HepG2 (cell line): ENCODE measurements around the gene BBS4. TPM values are rescaled to one million over a fixed set of nuclear protein-coding genes. Genes with fewer than 3 reads are reported as not detected.

Experiments used
- ATAC-seq: fragments of 200-7000 bp; cut with Tn5 transposase; 3 replicates; pipeline ENCODE4 v1.9.1; 2020; ENCODE audit warnings: mild to moderate bottlenecking, moderate library complexity
- BruUV-seq: library from RNA; stranded (reverse); fragments of 400-500 nt; replicated peaks from 2 replicates; lab custom pipeline; 2021; lab: Mats Ljungman, UMichigan
- CTCF ChIA-PET: fragments of 300-600 bp; formaldehyde crosslinking; extraction: SDS; loops from one replicate; lab custom pipeline; 2021; ENCODE audit warnings: low total read pairs, inconsistent platforms, low intra/inter-chr PET ratio; lab: Yijun Ruan, JAX
- POLR2A ChIA-PET: fragments of 350-600 bp; sonication (Branson Sonifier 250); formaldehyde crosslinking; loops from one replicate; lab custom pipeline; 2020; ENCODE audit warnings: antibody characterized with exemption, inconsistent platforms; lab: Yijun Ruan, JAX
- DNase-seq: peaks from one replicate; pipeline ENCODE4 v3.0.0-alpha.2; 2015; ENCODE audit warnings: low spot score
- FAIRE-seq: peaks from 3 replicates; lab custom pipeline; 2011; peaks lifted over from hg19 to GRCh38; lab: Jason Lieb, UNC
- H2AFZ ChIP-seq: one replicate; pipeline ENCODE4 v1.6.1; 2011; ENCODE audit warnings: low read length, inconsistent platforms
- H3K27ac ChIP-seq: fragments of 300-600 bp; 3 replicates; pipeline ENCODE4 v1.8.0; 2011; ENCODE audit warnings: mixed run types, mild to moderate bottlenecking, mixed read lengths, low read length, inconsistent platforms; ENCODE audit not compliant: insufficient read depth; ENCODE audit errors: extremely low read length
- H3K27me3 ChIP-seq, 2 experiments: fragments of 200-600 bp in 1 of 2; 2 replicates in 1 of 2; 3 replicates in 1 of 2; pipeline versions ENCODE4 v1.6.0 to v1.8.0; 2011; ENCODE audit warnings: low read length in 2 of 2, mild to moderate bottlenecking in 2 of 2, moderate library complexity in 2 of 2, inconsistent platforms in 1 of 2; ENCODE audit not compliant: insufficient read depth in 2 of 2, control insufficient read depth in 1 of 2
- H3K36me3 ChIP-seq, 2 experiments: fragments of 200-600 bp in 1 of 2; replicated peaks in 1 of 2; 2 replicates in 1 of 2; 3 replicates in 1 of 2; pipeline versions ENCODE4 v1.5.1 to v1.8.0; 2011; ENCODE audit warnings: low read length in 2 of 2, inconsistent platforms in 1 of 2; ENCODE audit not compliant: insufficient read depth in 2 of 2, control insufficient read depth in 1 of 2
- H3K4me1 ChIP-seq: 2 replicates; pipeline ENCODE4 v1.5.1; 2012; ENCODE audit warnings: low read length, inconsistent platforms; ENCODE audit not compliant: insufficient read depth
- H3K4me2 ChIP-seq: 2 replicates; pipeline ENCODE4 v1.6.0; 2011; ENCODE audit warnings: low read depth, low read length, inconsistent platforms
- H3K4me3 ChIP-seq, 3 experiments: fragments of 200-600 bp in 1 of 3; sonication (generic), shearing (Covaris generic) in 1 of 3; replicated peaks in 1 of 3; 2 replicates each; pipeline ENCODE4 v1.5.1; 2011 to 2016; ENCODE audit warnings: low read length in 3 of 3, inconsistent platforms in 2 of 3, low read depth in 2 of 3, mild to moderate bottlenecking in 2 of 3, control low read depth in 1 of 3, mixed read lengths in 1 of 3; ENCODE audit not compliant: insufficient read depth in 1 of 3
- H3K79me2 ChIP-seq: one replicate; pipeline ENCODE4 v1.6.1; 2011; ENCODE audit warnings: low read length, inconsistent platforms; ENCODE audit not compliant: insufficient read depth
- H3K9ac ChIP-seq: 2 replicates; pipeline ENCODE4 v1.6.0; 2011; ENCODE audit warnings: mild to moderate bottlenecking, low read depth, low read length, inconsistent platforms; ENCODE audit not compliant: insufficient read depth
- H3K9me3 ChIP-seq: 2 replicates; pipeline ENCODE4 v1.5.1; 2012; ENCODE audit warnings: mild to moderate bottlenecking, low read length
- H4K20me1 ChIP-seq: 2 replicates; pipeline ENCODE4 v1.6.0; 2011; ENCODE audit warnings: inconsistent platforms, mild to moderate bottlenecking, low read length, moderate library complexity; ENCODE audit not compliant: insufficient read depth
- AKNA ChIP-seq: sonication (generic); formaldehyde crosslinking; IDR thresholded peaks from 2 replicates; pipeline ENCODE4 v1.4.0; 2020; ENCODE audit warnings: missing genetic modification reagents, borderline replicate concordance
- ARID5B ChIP-seq: IDR thresholded peaks from 2 replicates; pipeline ENCODE4 v1.4.0; 2020; ENCODE audit warnings: mild to moderate bottlenecking, missing genetic modification reagents
- GPN1 ChIP-seq: sonication (generic); formaldehyde crosslinking; IDR thresholded peaks from 2 replicates; pipeline ENCODE4 v1.5.1; 2020; ENCODE audit warnings: missing genetic modification reagents, borderline replicate concordance
- HMG20B ChIP-seq: conservative IDR thresholded peaks from 2 replicates; pipeline ENCODE4 v1.6.1; 2016; ENCODE audit warnings: missing genetic modification reagents, missing compliant biosample characterization
- HNF4G ChIP-seq, 2 experiments: sonication (generic) in 1 of 2; formaldehyde crosslinking in 1 of 2; IDR thresholded peaks; 2 replicates each; pipeline versions ENCODE4 v1.4.0 to v1.6.1; 2011 to 2020; ENCODE audit warnings: borderline replicate concordance in 2 of 2, low read depth in 2 of 2, mild to moderate bottlenecking in 2 of 2, low read length in 1 of 2, missing genetic modification reagents in 1 of 2, moderate library complexity in 1 of 2
- IRF2 ChIP-seq: IDR thresholded peaks from 2 replicates; pipeline ENCODE4 v1.6.1; 2018; ENCODE audit warnings: missing genetic modification reagents, missing compliant biosample characterization
- KAT8 ChIP-seq: IDR thresholded peaks from 2 replicates; pipeline ENCODE4 v1.6.1; 2016; ENCODE audit warnings: missing genetic modification reagents, missing compliant biosample characterization
- RBM22 ChIP-seq: fragments of 200-400 bp; formaldehyde crosslinking; optimal IDR thresholded peaks from 2 replicates; pipeline ENCODE3; 2017; ENCODE audit warnings: mild to moderate bottlenecking, low read length, moderate library complexity
- SPEN ChIP-seq: sonication (generic); formaldehyde crosslinking; IDR thresholded peaks from 2 replicates; pipeline ENCODE4 v1.5.1; 2020; ENCODE audit warnings: low read depth, mild to moderate bottlenecking, missing genetic modification reagents
- SRSF4 ChIP-seq: fragments of 200-400 bp; formaldehyde crosslinking; IDR thresholded peaks from one replicate; pipeline ENCODE4 v1.6.1; 2018; ENCODE audit warnings: mild to moderate bottlenecking, low read depth, low read length, moderate library complexity; ENCODE audit not compliant: poor library complexity, severe bottlenecking
- ZNF276 ChIP-seq: sonication (generic); formaldehyde crosslinking; IDR thresholded peaks from 2 replicates; pipeline ENCODE4 v1.4.0; 2020; ENCODE audit warnings: mild to moderate bottlenecking, low read depth, missing genetic modification reagents
- ZNF841 ChIP-seq: sonication (generic); formaldehyde crosslinking; IDR thresholded peaks from 2 replicates; pipeline ENCODE4 v1.8.1; 2023; ENCODE audit warnings: missing genetic modification reagents, borderline replicate concordance
- ZNF879 ChIP-seq: sonication (generic); formaldehyde crosslinking; IDR thresholded peaks from 2 replicates; pipeline ENCODE4 v1.8.1; 2023; ENCODE audit warnings: missing genetic modification reagents
- ZSCAN12 ChIP-seq: sonication (generic); formaldehyde crosslinking; IDR thresholded peaks from 2 replicates; pipeline ENCODE4 v1.9.0; 2021; ENCODE audit warnings: mild to moderate bottlenecking, missing genetic modification reagents
- ZSCAN9 ChIP-seq: IDR thresholded peaks from 2 replicates; pipeline ENCODE4 v1.6.1; 2016; ENCODE audit warnings: borderline replicate concordance
- WGBS: methylation state at CpG from one replicate; pipeline ENCODE4 v1.1.6; 2017; ENCODE audit warnings: low lambda C conversion rate; 5-methylcytosine and 5-hydroxymethylcytosine counted together
- in situ Hi-C: cut with HindIII; loops from 2 replicates; pipeline ENCODE4 v1.10.0; 2017; ENCODE audit warnings: low pct_unique_long_range_greater_than_20kb; ENCODE audit not compliant: extremely low pct_ligation_motif_present
- intact Hi-C: fragments of 100-400 bp; cut with micrococcal nuclease; formaldehyde crosslinking; loops from one replicate; pipeline ENCODE4 v1.10.0; 2022; ENCODE audit not compliant: unreplicated experiment
- polyA plus RNA-seq, 8 experiments: library from polyadenylated mRNA; depleted of rRNA in 3 of 8; stranded (reverse) in 7 of 8; unstranded in 1 of 8; fragments of >200 nt; fragmentation: Illumina TruSeq in 4 of 8; extraction: Trizol in 4 of 8; gene quantifications; 2 replicates each; pipeline versions ENCODE4 v1.2.1 to v1.2.3, GENCODE V29; 2011 to 2016; ENCODE audit warnings: low read depth in 4 of 8, missing spikeins in 1 of 8, mixed read lengths in 1 of 8; ENCODE audit not compliant: insufficient read depth in 1 of 8
- total RNA-seq, 5 experiments: library from RNA; depleted of rRNA; stranded (reverse); fragments of >200 nt; fragmentation: Illumina TruSeq; extraction: Trizol; gene quantifications; 2 replicates each; pipeline ENCODE4 v1.2.3, GENCODE V29; 2016; ENCODE audit warnings: low read depth in 1 of 5

Gene BBS4
- total and polyA plus RNA-seq, 2 of the 13 experiments (the other 11 are each of a cell fraction or from before 2014, with no cell fraction given) = 16.0 to 21.3 TPM

- H3K4me2 ChIP-seq = no peak overlapping the region
- H3K79me2 ChIP-seq = no peaks in the 10 kb centered on the region
- no peaks in the 10 kb centered on the region for H3K9me3 ChIP-seq
- DNase-seq (no peak), ATAC-seq (no peak), FAIRE-seq (no peak)
- no TSS peak for BruUV-seq
- H3K9ac ChIP-seq = no peak overlapping the region
- in situ Hi-C loops (no loop called here), intact Hi-C loops (no loop called here)
- WGBS = 96% methylated on average over 3 of the region's 3 CpGs
- ChIA-PET CTCF (no interaction called here), POLR2A (interaction anchor here (0.6 kb wide), 1 partner anchor 345 kb away, joined by 3 read pairs; no protein-coding TSS in a partner anchor)
- no peaks in the 10 kb centered on the region for H3K4me1 ChIP-seq
- no peak overlapping the region for H3K4me3 ChIP-seq
- no peak overlapping the region for H2AFZ ChIP-seq
- no peaks in the 10 kb centered on the region for H3K27me3 ChIP-seq
- H3K27ac ChIP-seq = no peak overlapping the region
- H3K36me3 ChIP-seq = peaks cover 9 to 37% of the 10 kb centered on the region in 2 experiments
- no peaks in the 10 kb centered on the region for H4K20me1 ChIP-seq
- TF ChIP-seq GPN1 (no peak), ZNF276 (CRISPR knock-in tag) (no peak), HMG20B (CRISPR knock-in tag) (no peak), ZNF841 (CRISPR knock-in tag) (no peak), AKNA (no peak), ARID5B (CRISPR knock-in tag) (no peak), RBM22 (no peak), SPEN (CRISPR knock-in tag) (no peak), KAT8 (no peak), ZSCAN12 (CRISPR knock-in tag) (no peak), SRSF4 (no peak), IRF2 (CRISPR knock-in tag) (no peak), HNF4G (IDR thresholded peaks at IDR 0.05; ENCODE audit: borderline replicate concordance, low read depth, low read length) (no peak), HNF4G (CRISPR knock-in tag; IDR thresholded peaks at IDR 0.05; ENCODE audit: borderline replicate concordance, low read depth) (no peak), ZNF879 (CRISPR knock-in tag) (no peak), ZSCAN9 (no peak)
Observed at GRCh38 chr15:72737061-72737460, 51.1 kb downstream of the BBS4 start.
